ENCODE results near the gene TCF23. TPM values are rescaled to one million over a fixed set of nuclear protein-coding genes. Genes with fewer than 3 reads are reported as not detected.

TCF23 gene
- polyA plus RNA-seq, 3 donors, result not detected

GRCh38 chr2:27133905-27134780, 14.7 kb upstream of the TCF23 start, which contains the start of gene PREB:
Gene PREB, minus strand, starts transcription at chr2:27134636. Its CDS starts 215 bp downstream, at chr2:27134421.
- peak within 1 kb of the TSS; percentile 81 for H2AFZ ChIP-seq (ENCODE audit: insufficient read depth, low read depth, low read length, poor library complexity, severe bottlenecking)
- intact Hi-C loops (cut with micrococcal nuclease), result loop anchor here (1.0 to 5.0 kb wide), 3 partner anchors 37 to 83 kb away; partner anchors contain the start of genes ATRAID (in 1 of the 2), CAD (in 1 of the 2) and SLC5A6 (in 1 of the 2)
- peaks cover 19% of the 10 kb centered on the region in 2 donors for H3K4me1 ChIP-seq (ENCODE audit: control insufficient read depth in 1 of 2, insufficient read depth in 2 of 2, low read length in 2 of 2)
- TF ChIP-seq, protein P1, sequence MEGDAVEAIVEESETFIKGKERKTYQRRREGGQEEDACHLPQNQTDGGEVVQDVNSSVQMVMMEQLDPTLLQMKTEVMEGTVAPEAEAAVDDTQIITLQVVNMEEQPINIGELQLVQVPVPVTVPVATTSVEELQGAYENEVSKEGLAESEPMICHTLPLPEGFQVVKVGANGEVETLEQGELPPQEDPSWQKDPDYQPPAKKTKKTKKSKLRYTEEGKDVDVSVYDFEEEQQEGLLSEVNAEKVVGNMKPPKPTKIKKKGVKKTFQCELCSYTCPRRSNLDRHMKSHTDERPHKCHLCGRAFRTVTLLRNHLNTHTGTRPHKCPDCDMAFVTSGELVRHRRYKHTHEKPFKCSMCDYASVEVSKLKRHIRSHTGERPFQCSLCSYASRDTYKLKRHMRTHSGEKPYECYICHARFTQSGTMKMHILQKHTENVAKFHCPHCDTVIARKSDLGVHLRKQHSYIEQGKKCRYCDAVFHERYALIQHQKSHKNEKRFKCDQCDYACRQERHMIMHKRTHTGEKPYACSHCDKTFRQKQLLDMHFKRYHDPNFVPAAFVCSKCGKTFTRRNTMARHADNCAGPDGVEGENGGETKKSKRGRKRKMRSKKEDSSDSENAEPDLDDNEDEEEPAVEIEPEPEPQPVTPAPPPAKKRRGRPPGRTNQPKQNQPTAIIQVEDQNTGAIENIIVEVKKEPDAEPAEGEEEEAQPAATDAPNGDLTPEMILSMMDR (IDR thresholded peaks at IDR 0.05), result peak; percentile 32
- no peaks in the 10 kb centered on the region for H3K9me3 ChIP-seq (replicated peaks in 1 of 2; ENCODE audit: control insufficient read depth in 1 of 2, insufficient read depth in 1 of 2, low read length in 2 of 2)
- peaks cover 18% of the 10 kb centered on the region for H3K4me1 Mint-ChIP-seq
- no peaks in the 10 kb centered on the region for H3K9me3 Mint-ChIP-seq
- WGBS (ENCODE audit: insufficient coverage), result under 1% methylated on average over 84 of the region's 86 CpGs
- DNase-seq, result peak; percentile 94 to 97 (median 96)
- H3K4me3 Mint-ChIP-seq, result peak within 1 kb of the TSS; percentile 88 to 95
- peaks cover 38 to 42% of the 10 kb centered on the region in 2 donors for H3K36me3 Mint-ChIP-seq
- H3K9ac ChIP-seq (ENCODE audit: insufficient read depth, low read length, poor library complexity, severe bottlenecking), result peak within 1 kb of the TSS; percentile 99
- peaks cover 19% of the 10 kb centered on the region for H4K20me1 ChIP-seq (ENCODE audit: insufficient read depth, low read length)
- H3K4me3 ChIP-seq (replicated peaks in 1 of 3; ENCODE audit: low read depth in 2 of 3, low read length in 3 of 3), result peak within 1 kb of the TSS; percentile 77 to 98 (median 81)
- peaks cover 33 to 38% of the 10 kb centered on the region in 2 donors for H3K36me3 ChIP-seq (replicated peaks in 1 of 2; ENCODE audit: control insufficient read depth in 1 of 2, insufficient read depth in 2 of 2, low read length in 2 of 2)
- peaks cover 0 to 9% (median 4%) of the 10 kb centered on the region in 3 donors for H3K27me3 Mint-ChIP-seq (ENCODE audit: low read depth in 3 of 3)
- H3K27ac Mint-ChIP-seq, result peak within 1 kb of the TSS; percentile 89 to 96 (median 95)
- H3K27me3 ChIP-seq (ENCODE audit: control insufficient read depth in 2 of 2, insufficient read depth in 2 of 2, low read length in 2 of 2), result no peaks in the 10 kb centered on the region
- H3K4me2 ChIP-seq (replicated peaks; ENCODE audit: extremely low read depth, low read length, poor library complexity, severe bottlenecking), result peak within 1 kb of the TSS; percentile 93
- peak within 1 kb of the TSS; percentile 34 to 95 for H3K27ac ChIP-seq (ENCODE audit: low read depth in 1 of 2, low read length in 2 of 2)
- H3K79me2 ChIP-seq (ENCODE audit: insufficient read depth, low read length), result peaks cover 18% of the 10 kb centered on the region

DNA sequence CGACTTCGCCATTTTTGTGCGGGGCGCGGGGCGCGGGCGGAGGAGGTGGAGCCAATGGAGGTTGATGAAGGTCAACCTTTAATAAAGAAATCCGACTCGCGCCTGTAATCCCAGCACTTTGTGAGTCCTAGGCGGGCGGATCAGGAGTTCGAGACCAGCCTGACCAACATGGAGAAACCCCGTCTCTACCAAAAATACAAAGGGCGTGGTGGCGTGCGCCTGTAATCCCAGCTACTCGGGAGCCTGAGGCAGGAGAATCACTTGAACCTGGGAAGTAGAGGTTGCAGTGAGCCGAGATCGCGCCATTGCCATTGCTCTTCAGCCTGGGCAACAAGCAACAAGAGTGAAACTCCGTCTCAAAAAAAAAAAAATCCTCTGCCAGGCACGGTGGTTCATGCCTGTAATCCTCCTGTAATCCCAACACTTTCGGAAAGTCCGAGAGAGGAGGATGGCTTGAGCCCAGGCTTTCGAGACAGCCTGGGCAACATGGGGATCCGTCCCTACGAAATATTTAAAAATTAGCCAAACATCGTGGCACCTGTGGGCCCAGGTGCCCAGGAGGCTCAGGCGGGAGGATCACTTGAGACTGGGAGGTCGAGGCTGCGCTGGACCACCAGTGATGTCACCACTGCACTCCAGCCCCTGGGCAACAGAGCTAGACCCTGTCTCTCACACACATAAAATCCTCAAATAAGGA, 13.9 kb upstream of the TCF23 start:
- peak overlapping the region in 2 of 3 experiments; percentile 10 to 98 for H3K4me3 ChIP-seq (replicated peaks in 1 of 3; ENCODE audit: low read depth in 2 of 3, low read length in 3 of 3)
- H3K36me3 Mint-ChIP-seq, result peaks cover 31 to 35% of the 10 kb centered on the region in 2 donors
- peaks cover 0 to 9% (median 4%) of the 10 kb centered on the region in 3 donors for H3K27me3 Mint-ChIP-seq (ENCODE audit: low read depth in 3 of 3)
- peaks cover 19% of the 10 kb centered on the region in 2 donors for H3K4me1 ChIP-seq (ENCODE audit: control insufficient read depth in 1 of 2, insufficient read depth in 2 of 2, low read length in 2 of 2)
- H3K4me2 ChIP-seq (replicated peaks; ENCODE audit: extremely low read depth, low read length, poor library complexity, severe bottlenecking), result peak overlapping the region; percentile 93
- DNase-seq, result no peak
- TF ChIP-seq, protein P1 (IDR thresholded peaks at IDR 0.05), result no peak
- peaks cover 18% of the 10 kb centered on the region for H3K79me2 ChIP-seq (ENCODE audit: insufficient read depth, low read length)
- peak overlapping the region; percentile 99 for H3K9ac ChIP-seq (ENCODE audit: insufficient read depth, low read length, poor library complexity, severe bottlenecking)
- 61% methylated on average over 29 of the region's 33 CpGs for WGBS (ENCODE audit: insufficient coverage)
- peak overlapping the region; percentile 86 to 96 (median 90) for H3K27ac Mint-ChIP-seq
- intact Hi-C loops (cut with micrococcal nuclease), result loop anchor here (1.0 to 5.0 kb wide), 2 partner anchors 38 to 77 kb away; partner anchors contain the start of genes ATRAID (in 1 of the 2) and SLC5A6 (in 1 of the 2)
- H3K9me3 ChIP-seq (replicated peaks in 1 of 2; ENCODE audit: control insufficient read depth in 1 of 2, insufficient read depth in 1 of 2, low read length in 2 of 2), result no peaks in the 10 kb centered on the region
- H3K4me1 Mint-ChIP-seq, result peaks cover 18% of the 10 kb centered on the region
- H3K27ac ChIP-seq (ENCODE audit: low read depth in 1 of 2, low read length in 2 of 2), result peak overlapping the region in 1 of 2 donors; percentile 70
- peak overlapping the region; percentile 88 to 95 for H3K4me3 Mint-ChIP-seq
- H3K9me3 Mint-ChIP-seq, result no peaks in the 10 kb centered on the region
- peaks cover 29 to 30% of the 10 kb centered on the region in 2 donors for H3K36me3 ChIP-seq (replicated peaks in 1 of 2; ENCODE audit: control insufficient read depth in 1 of 2, insufficient read depth in 2 of 2, low read length in 2 of 2)
- H3K27me3 ChIP-seq (ENCODE audit: control insufficient read depth in 2 of 2, insufficient read depth in 2 of 2, low read length in 2 of 2), result no peaks in the 10 kb centered on the region
- peak overlapping the region; percentile 74 for H2AFZ ChIP-seq (ENCODE audit: insufficient read depth, low read depth, low read length, poor library complexity, severe bottlenecking)
- H4K20me1 ChIP-seq (ENCODE audit: insufficient read depth, low read length), result peaks cover 19% of the 10 kb centered on the region
